ENCODE results near the gene GADD45A.
A peak's percentile ranks its signal among the peaks of the same experiment; 100 is the strongest.

The GADD45A gene

DNA sequence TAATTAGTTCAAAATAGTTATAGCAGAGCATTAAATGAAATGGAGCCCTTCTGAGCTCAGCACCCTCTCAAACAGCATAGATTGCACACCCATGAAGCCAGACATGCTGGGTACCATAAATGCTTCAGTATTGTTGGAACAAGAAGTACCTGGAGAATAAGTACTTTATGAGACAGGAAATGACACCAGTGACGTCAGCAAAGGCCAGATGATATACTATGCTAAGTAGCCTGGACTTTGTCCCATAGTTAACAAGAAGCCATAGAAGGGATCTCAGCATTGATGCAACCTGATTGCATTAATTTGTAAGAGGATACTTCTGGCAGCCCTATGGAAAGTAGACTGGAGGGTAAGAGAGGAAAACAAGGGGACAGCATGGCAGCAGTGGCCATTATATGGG, 16.3 kb upstream of the GADD45A start:
- no peak for DNase-seq (ENCODE audit: low spot score)

DNA sequence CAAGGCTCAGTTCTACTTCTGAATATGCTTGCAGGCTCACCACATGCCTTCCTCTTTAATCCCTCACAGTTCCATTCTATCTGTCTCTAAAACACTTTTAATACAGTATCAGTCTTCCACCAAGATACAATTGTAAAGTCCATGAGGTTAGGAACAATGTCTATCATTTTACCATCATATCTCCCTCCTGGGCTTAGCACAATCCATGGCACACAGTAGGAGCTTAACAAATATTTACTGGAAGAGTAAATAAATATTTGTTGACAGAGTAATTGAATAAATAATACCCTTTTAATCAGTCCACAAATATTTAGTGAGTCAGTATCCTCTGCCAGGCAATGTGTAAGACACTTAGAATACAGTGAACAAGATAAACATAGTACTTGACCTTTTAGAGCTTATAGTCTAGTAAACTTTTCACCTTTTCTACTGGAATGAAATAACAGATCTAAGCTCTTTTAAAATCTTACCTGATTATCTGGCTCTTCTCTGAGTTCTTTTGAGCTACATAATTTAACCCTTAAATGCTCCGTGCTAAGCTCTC, 12.7 kb upstream of the GADD45A start:
- no peak for DNase-seq (ENCODE audit: low spot score)

DNA sequence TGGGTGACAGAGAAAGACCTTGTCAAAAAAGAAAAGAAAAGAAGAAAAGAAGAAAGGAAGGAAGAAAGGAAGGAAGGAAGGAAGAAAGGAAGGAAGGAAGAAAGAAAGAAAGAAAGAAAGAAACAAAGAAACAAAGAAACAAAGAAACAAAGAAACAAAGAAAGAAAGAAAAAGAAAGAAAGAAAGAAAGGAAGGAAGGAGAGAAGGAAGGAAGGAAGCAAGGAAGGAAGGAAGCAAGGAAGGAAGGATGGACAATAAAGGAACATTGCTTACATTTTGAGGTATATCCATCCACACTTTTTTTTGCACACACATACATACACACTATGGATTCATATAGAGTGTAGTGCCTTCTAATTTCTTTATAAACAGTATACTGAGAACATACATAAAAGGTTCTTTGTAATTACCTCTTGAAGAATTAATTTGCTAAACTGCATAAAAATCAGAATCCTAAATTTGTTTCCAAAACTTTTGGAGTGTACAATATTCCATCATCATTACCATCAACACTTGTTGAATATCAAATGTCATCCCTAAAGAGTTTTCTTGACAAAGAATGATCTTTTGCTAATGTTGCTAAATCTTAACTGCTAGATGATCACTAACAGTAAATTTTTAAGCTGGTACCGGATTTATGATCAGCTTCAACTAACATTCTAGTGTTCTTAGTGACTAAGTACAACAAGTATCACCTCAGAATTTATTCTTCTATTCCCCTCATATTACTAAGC, 11.4 kb upstream of the GADD45A start:
- no peak for DNase-seq (ENCODE audit: low spot score)

DNA sequence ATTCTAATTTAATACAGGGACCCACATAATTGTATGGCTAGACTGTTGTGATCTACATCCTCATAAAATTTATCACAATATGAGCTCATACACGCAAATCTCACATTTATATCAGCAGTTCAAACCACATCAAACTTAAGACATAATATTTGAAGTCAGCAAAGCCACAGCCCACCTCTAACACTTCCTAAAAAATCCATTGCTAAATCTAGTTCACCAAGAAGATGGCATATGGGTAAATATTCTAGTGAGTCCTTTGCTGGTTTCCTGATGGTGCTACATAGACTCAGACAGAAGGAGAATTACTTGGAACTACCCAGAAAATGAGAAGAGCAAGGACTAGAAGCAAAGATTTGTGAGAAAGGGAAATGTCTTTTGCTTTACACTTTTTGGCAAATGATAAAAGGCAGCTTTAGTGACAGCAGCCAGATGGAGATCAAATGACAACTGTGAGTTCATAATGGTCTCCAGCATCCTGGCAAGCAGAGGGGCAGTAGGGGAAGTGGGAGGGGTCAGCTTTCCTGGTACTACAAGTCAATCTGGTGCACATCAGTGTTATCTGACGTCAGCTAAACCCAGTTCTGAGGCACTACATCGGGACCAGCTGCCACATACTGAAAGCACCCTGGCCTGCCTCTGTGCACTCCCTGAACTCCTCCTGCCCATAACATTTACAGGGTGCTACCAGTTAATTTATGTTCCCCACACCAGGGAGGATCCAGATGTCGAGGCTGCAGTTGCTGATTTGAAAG, 10.6 kb upstream of the GADD45A start:
- DNase-seq (ENCODE audit: low spot score): peak; percentile 43

DNA sequence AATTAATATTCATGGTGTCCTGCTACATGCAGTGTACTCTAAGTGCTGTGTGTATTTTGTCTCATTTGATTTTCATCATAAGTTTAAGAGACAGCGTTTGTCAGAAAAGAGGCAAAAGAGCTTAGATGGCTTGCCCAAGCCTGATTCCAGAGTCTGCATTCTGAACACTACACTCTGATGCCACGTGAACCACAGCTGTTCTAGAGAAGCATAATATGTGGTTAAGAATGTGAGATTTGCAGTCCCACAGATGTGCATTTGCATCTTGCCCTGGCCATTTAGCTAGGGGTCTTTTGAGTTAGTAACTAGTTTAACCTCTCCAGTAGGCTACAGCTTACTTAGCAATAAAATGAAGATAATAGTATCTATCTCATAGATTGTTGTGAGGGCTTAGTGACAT, 9.2 kb upstream of the GADD45A start:
- DNase-seq (ENCODE audit: low spot score): peak; percentile 37

DNA sequence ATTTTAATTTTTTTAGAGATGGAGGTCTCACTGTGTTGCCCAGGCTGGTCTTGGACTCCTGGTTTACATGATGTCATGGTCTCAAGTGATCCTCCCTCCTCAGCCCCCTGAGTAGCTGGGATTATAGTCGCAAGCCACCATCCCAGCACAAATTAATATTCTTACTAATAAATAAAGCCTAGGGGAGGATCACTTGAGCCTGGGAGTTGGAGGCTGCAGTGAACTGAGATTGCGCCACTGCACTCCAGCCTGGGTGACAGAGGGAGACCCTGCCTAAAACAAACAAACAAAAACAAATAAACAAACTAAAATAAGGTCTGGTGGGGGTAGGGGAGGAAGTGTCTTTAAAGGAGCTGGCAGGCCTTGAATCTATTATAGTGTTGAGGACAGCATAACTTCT, 8.7 kb upstream of the GADD45A start:
- DNase-seq (ENCODE audit: low spot score): no peak

DNA sequence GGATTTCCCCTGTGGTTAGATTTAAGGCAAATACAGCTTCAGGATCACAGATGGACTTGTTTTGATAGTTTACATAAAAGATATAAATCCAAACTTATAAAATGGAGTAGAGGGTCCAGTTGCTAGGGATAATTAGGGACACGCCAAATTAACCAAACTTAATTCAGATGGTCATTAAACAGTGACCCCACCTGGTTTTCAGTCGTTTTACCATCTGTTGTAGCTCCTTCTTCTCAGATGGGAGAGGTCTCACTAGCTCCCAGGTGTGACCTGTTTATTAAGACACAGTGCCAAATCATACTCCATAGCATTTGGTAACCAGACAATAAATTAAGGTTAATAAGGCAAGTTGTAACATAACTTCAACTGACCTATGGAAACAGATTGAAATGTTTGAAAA, 8.1 kb upstream of the GADD45A start:
- no peak for DNase-seq (ENCODE audit: low spot score)

DNA sequence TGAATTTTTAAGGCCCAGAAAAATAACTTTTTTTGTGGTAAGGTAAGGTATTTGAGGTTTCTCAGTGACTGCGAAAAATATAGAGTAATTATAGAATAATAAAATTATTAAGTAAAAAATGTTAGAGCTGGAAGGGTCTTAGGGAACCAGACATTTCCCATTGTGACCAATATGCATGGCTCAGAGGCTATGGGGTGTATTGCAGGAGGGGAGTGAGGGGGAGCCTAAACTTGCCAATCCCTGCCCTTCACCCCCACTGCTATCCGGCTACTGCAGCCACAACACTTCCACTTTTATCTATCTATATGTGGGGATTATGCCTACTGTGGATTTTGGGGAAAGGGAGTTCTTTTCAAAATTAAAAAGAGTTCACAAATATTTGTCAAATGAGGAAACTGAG, 7.6 kb upstream of the GADD45A start:
- DNase-seq (ENCODE audit: low spot score): no peak

DNA sequence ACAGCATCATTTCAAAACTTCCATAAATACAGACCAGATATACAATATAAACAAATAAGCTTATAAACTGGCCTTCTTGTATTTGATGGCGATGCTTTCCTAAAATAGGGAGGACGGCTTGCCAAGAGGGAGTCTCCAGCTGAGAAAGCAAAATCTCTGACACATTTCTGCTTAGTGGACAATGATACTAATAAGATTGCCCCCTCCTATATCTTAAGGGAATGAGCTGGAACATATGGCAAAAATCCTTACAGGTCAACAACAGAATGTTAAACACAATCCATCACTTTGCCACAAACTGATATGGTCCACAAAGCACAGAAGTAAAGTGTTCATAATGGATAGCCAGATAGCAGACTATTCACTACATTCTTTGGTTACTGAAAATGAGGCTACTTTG, 7.1 kb upstream of the GADD45A start:
- no peak for DNase-seq (ENCODE audit: low spot score)

DNA sequence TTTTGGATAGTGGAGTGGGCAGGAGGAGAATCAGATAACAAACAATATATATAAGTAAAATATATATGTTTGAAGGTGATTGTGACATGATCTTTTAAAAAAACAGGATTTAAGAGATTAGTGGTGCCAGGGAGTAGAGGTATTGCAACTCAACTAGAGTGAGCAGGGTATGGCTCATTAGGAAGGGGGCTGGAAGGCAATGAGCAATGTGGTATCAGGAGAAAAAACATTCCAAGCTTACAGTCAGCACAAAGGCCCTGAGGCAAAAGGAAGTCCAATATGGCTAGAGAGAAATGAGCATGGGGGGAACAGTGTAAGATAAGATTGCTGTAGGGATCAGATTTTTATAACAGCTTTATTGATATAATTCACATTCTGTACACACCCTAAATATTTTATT, 5.3 kb upstream of the GADD45A start:
- DNase-seq (ENCODE audit: low spot score): no peak

DNA sequence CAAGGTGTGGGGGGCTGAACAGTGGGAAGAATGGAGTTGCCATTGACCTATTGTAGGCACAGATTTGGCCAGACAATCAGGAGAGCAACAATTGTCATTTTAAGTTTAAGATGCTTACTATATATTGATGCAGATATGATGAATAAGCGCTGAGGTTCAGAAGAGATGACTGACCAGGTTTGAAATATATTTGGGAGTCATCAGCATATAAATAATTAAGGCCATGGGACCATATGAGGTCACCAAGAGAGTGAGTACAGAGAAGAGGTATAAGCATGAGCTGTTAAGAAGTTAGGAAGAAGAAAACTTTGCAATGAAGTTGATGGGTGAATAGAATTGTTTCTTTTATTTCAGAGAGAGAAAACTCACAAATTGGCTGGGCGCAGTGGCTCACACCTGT, 4.5 kb upstream of the GADD45A start:
- DNase-seq (ENCODE audit: low spot score): no peak

DNA sequence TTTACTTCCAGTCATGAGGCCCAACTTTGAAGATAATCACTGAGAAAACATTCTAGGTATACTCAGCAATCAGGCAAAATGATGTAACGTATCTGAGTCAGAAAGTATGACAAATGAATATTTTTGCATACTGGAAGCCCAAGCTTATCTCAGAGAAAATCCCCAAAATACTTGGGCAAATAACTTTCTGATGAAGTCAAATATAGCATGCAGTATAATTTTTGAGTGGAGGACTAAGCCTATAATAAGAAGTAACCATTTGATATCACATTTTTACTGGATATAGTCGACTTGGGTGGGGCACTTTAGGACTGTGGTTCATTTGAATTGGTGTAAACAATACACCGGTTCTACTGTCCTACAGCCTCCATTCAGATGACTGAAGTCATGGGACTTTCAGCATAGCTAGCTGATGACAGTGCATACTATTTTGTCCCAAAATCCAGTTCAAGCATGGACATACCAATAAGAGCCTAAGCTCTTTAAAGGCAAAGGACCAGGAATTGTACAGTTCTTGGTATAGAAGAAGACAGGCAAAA, 2.3 kb upstream of the GADD45A start:
- peak; percentile 47 for DNase-seq (ENCODE audit: low spot score)

DNA sequence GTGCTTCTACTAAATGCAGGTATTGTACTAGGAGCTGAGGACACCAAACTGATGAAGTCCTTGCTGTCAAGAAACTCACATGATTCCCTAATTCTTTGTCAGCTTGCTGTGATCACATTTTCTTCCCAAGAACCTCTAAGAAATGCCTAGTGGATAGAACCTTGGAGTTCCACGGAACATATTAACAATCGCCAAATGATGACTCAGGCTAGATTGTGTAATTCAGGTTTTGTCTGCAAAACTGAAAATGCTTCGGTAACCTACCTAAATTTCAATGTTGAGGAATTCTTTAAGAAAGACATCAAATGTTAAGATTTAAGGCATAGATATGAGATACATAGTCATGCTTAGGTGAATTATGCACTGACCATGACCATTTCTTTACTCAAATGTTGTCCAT, 1.7 kb upstream of the GADD45A start:
- DNase-seq (ENCODE audit: low spot score): peak; percentile 40

DNA sequence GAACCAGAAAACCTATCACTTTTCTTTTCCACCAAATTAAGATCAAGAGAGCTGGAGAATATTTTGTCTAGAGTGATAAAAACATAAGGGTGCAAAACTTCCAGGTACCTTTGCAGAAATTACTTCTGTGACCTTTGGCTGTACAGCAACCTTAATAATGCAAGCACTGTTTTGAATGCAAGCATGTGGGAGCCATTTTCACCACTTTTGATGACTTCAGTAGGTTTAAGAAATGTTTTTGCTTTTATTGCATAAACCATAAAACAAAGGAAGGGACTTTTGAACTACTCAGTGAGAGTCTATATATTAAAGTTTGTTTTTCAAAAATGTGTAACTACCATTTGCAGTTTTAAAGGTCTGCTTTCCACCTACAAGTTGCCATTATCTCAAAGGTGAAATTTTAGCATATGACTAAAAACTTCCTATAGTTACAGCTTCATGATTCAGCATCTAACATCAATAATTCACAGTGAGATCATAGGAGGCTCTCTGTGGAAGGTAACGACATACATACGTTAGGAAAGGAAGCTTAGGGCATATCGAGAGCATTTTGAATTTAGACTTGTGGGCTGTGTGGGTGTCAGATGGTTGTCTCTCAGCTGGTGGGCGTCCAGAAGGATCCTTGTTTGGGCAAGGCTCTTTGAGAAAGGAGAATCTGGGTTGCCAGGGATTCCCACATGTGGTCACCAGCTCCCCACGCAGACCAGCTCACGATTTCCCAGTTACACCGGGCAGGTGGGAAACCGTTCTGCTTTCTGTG, 1.1 kb upstream of the GADD45A start:
- no peak for DNase-seq (ENCODE audit: low spot score)

DNA sequence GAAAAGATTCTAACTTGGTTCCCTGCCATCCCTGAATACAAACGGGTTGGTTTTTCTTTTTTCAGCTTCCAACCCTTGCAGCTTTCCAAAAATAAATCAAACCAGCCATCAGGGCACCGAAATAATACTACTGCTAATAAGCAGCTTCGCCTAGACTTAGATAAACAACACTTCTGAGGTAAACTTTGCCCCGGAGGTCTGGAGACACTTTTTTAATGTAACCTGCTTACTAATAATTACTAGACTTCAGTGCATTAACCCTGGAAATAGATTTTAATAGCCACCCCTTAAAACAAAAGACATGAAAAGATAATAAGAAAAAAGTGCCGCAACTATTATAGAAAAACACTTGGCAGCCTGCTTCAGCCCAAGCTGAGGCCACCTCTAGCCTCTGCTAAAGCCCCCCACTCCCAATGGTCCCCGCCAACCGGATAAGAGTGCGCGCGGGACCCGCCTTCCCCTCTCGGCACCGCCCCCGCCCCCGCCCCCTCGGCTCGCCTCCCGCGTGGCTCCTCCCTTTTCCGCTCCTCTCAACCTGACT, 405 bp upstream of the GADD45A start:
- DNase-seq (ENCODE audit: low spot score): no peak

DNA sequence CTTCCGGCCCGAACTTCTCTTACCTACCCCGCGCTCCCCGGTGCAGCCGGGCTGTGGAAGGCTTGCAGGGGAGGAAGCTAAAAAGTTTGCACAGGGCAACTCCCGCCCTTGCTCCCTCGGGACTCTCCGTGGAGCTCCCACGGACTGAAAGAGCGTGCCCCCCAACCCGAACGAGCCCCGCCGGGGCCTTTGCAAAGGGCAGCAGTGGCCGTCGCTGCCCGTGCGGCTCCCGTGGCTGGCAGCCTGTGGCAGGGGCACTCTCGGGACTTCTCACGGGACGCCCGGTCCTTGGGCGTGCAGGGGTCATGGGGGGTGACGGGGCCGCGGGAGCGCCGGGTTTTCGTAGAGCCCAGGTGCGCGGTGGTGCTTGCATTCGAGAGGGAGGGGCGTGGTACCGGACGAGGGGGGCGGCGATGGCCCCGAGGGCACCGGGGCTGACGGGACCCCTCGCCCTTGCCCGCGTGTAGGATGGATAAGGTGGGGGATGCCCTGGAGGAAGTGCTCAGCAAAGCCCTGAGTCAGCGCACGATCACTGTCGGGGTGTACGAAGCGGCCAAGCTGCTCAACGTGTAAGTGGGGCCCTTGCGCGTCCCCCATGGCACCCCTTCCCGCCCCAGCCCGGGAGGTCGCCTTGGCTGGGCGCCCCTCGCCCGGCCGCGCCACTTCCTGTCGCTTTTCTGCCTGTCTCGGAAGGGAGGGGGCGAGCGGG, 711 bp downstream of the GADD45A start:
- DNase-seq (ENCODE audit: low spot score): peak; percentile 24

DNA sequence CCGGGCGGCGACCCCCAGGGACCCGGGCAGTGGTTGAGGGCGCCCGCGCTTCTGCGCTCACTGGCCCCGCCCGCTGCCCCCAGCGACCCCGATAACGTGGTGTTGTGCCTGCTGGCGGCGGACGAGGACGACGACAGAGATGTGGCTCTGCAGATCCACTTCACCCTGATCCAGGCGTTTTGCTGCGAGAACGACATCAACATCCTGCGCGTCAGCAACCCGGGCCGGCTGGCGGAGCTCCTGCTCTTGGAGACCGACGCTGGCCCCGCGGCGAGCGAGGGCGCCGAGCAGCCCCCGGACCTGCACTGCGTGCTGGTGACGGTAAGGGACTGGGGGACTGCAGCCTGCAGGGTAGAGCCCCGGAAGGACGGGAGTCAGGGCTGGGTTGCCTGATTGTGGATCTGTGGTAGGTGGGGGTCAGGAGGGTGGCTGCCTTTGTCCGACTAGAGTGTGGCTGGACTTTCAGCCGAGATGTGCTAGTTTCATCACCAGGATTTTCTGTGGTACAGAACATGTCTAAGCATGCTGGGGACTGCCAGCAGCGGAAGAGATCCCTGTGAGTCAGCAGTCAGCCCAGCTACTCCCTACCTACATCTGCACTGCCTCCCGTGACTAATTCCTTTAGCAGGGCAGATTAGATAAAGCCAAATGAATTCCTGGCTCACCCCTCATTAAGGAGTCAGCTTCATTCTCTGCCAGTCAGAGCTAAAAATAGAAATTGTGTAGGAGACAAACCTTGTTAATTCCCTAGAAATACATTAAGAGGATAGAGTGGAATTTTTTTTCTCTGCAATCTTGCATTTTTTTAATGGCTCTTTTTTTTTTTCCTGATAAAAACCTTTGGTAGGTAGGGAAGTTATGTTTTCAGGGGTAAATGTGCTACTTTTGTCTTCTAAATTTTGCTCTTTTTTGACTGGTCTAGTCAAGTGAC, 1.5 kb downstream of the GADD45A start:
- DNase-seq (ENCODE audit: low spot score): peak; percentile 89

DNA sequence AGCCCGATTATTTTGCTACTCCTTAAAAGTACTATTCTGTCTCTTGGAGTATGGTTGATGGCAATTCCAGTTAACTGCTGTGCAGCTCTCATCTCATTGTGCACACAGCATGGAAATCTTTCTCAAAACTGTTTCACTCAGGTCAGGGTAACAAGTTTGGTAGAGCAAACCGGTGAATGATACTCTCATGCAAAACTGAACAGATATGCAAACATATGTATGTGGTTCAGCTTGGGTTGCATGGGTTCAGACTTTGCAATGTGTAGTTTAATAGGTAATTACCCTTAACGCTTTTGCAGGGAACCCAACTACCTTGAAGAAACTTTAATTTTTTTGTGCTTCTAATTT, 2.2 kb downstream of the GADD45A start:
- no peak for DNase-seq (ENCODE audit: low spot score)

DNA sequence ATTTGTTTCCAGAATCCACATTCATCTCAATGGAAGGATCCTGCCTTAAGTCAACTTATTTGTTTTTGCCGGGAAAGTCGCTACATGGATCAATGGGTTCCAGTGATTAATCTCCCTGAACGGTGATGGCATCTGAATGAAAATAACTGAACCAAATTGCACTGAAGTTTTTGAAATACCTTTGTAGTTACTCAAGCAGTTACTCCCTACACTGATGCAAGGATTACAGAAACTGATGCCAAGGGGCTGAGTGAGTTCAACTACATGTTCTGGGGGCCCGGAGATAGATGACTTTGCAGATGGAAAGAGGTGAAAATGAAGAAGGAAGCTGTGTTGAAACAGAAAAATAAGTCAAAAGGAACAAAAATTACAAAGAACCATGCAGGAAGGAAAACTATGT, 2.6 kb downstream of the GADD45A start:
- DNase-seq (ENCODE audit: low spot score): peak; percentile 57

DNA sequence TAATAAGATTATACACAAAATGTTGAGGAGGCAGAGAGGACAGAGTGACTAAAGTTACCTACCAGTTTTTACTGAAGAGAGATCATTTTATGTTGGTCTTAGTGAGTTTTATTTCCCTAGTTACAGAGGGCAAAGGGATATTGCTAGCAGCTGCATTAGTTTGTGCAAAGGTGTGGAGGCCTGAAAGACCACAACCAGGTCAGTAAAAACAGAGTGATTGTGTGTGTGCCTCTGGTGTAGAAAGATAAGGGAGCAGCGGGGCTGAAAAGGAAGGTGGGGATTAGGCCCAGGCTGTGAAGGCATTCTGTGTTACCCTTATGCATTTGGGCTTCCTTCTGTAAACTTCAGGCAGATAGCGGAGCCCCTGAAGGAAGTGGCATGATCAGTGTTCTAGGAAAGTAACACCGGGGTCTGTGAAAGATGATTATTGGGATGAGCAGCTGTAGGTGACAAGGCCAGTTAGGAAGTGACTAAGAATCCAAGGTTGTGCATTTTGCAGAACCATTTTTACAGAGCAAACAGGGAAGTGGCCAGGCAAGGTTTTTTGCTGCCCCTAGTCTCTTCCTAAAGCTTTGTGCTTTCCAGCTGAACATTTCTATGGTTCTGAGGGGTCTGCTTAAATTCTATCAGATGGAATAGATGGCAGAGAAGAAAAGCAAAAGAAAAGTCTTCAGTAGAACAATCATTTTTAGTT, 3.7 kb downstream of the GADD45A start:
- DNase-seq (ENCODE audit: low spot score): no peak
